ENCODE results near the gene SORBS2. TPM values are rescaled to one million over a fixed set of nuclear protein-coding genes. Genes with fewer than 3 reads are reported as not detected.

SORBS2 gene
- total and polyA plus RNA-seq, 4 experiments from 2014 or later = not detected

GRCh38 chr4:185839194-185839712 lies 27.3 kb upstream of the SORBS2 start:
- CTCF ChIA-PET (ENCODE audit: partially characterized antibody) = no interaction called here
- POLR2A ChIA-PET (ENCODE audit: partially characterized antibody) = no interaction called here
- peaks cover 3% of the 10 kb centered on the region in 2 donors for H3K27me3 Mint-ChIP-seq

GRCh38 chr4:185838514-185839193 lies 26.7 kb upstream of the SORBS2 start:
- no peak for DNase-seq
- ChIA-PET POLR2A (ENCODE audit: partially characterized antibody) (no interaction called here), CTCF (ENCODE audit: partially characterized antibody) (no interaction called here)
- intact Hi-C loops (cut with micrococcal nuclease) = no loop called here
- H3K27me3 Mint-ChIP-seq = peaks cover 3% of the 10 kb centered on the region in 2 donors
- no peaks in the 10 kb centered on the region for H3K36me3 ChIP-seq (ENCODE audit: insufficient read depth, low read length)
- no peak overlapping the region for H3K4me3 ChIP-seq (ENCODE audit: low read length in 2 of 2)
- H3K4me3 Mint-ChIP-seq = no peak overlapping the region
- peaks cover 0 to 4% (median 0%) of the 10 kb centered on the region in 8 donors for H3K9me3 Mint-ChIP-seq
- H3K27ac ChIP-seq (ENCODE audit: low read depth, low read length) = no peak overlapping the region
- H3K4me1 ChIP-seq (ENCODE audit: insufficient read depth, low read length) = no peaks in the 10 kb centered on the region
- no peaks in the 10 kb centered on the region for H3K36me3 Mint-ChIP-seq
- H3K9me3 ChIP-seq (ENCODE audit: control insufficient read depth in 1 of 2, low read length in 2 of 2) = no peaks in the 10 kb centered on the region
- no peaks in the 10 kb centered on the region for H3K27me3 ChIP-seq (ENCODE audit: insufficient read depth, low read length)
- H3K27ac Mint-ChIP-seq = no peak overlapping the region
- H3K4me1 Mint-ChIP-seq = no peaks in the 10 kb centered on the region

More at GRCh38 chr4:185839194-185839712, 27.3 kb upstream of the SORBS2 start:
- no peaks in the 10 kb centered on the region for H3K36me3 Mint-ChIP-seq
- peaks cover 0 to 6% (median 4%) of the 10 kb centered on the region in 8 donors for H3K9me3 Mint-ChIP-seq
- H3K4me3 Mint-ChIP-seq = no peak overlapping the region
- no peaks in the 10 kb centered on the region for H3K36me3 ChIP-seq (ENCODE audit: insufficient read depth, low read length)
- H3K4me1 ChIP-seq (ENCODE audit: insufficient read depth, low read length) = no peaks in the 10 kb centered on the region
- H3K27me3 ChIP-seq (ENCODE audit: insufficient read depth, low read length) = no peaks in the 10 kb centered on the region
- H3K9me3 ChIP-seq (ENCODE audit: control insufficient read depth in 1 of 2, low read length in 2 of 2) = no peaks in the 10 kb centered on the region
- H3K4me1 Mint-ChIP-seq = no peaks in the 10 kb centered on the region
- H3K27ac ChIP-seq (ENCODE audit: low read depth, low read length) = no peak overlapping the region
- H3K27ac Mint-ChIP-seq = no peak overlapping the region
- DNase-seq = no peak
- intact Hi-C loops (cut with micrococcal nuclease) = no loop called here
- H3K4me3 ChIP-seq (ENCODE audit: low read length in 2 of 2) = no peak overlapping the region

- H3K9me3 ChIP-seq (ENCODE audit: control insufficient read depth in 1 of 2, low read length in 2 of 2) = no peaks in the 10 kb centered on the region
- H3K36me3 ChIP-seq (ENCODE audit: insufficient read depth, low read length) = no peaks in the 10 kb centered on the region
- Mint-ChIP-seq H3K4me3 (no peak overlapping the region), H3K9me3 (peaks cover 0 to 4% (median 0%) of the 10 kb centered on the region in 8 donors), H3K4me1 (no peaks in the 10 kb centered on the region), H3K27me3 (peaks cover 3% of the 10 kb centered on the region in 2 donors), H3K36me3 (no peaks in the 10 kb centered on the region), H3K27ac (no peak overlapping the region)
- ChIA-PET POLR2A (ENCODE audit: partially characterized antibody) (no interaction called here), CTCF (ENCODE audit: partially characterized antibody) (no interaction called here)
- no peak overlapping the region for H3K27ac ChIP-seq (ENCODE audit: low read depth, low read length)
- intact Hi-C loops (cut with micrococcal nuclease) = no loop called here
- no peaks in the 10 kb centered on the region for H3K27me3 ChIP-seq (ENCODE audit: insufficient read depth, low read length)
- H3K4me1 ChIP-seq (ENCODE audit: insufficient read depth, low read length) = no peaks in the 10 kb centered on the region
- no peak for DNase-seq
- no peak overlapping the region for H3K4me3 ChIP-seq (ENCODE audit: low read length in 2 of 2)
These were observed 26.1 kb upstream of the SORBS2 start for GRCh38 chr4:185838104-185838452.

GRCh38 chr4:185837415-185838103 lies 25.6 kb upstream of the SORBS2 start:
- no peaks in the 10 kb centered on the region for H3K4me1 Mint-ChIP-seq
- no peak overlapping the region for H3K27ac Mint-ChIP-seq
- H3K4me1 ChIP-seq (ENCODE audit: insufficient read depth, low read length) = no peaks in the 10 kb centered on the region
- H3K36me3 Mint-ChIP-seq = no peaks in the 10 kb centered on the region
- DNase-seq = no peak
- no peak overlapping the region for H3K27ac ChIP-seq (ENCODE audit: low read depth, low read length)
- CTCF ChIA-PET (ENCODE audit: partially characterized antibody) = no interaction called here
- no peak overlapping the region for H3K4me3 Mint-ChIP-seq
- H3K4me3 ChIP-seq (ENCODE audit: low read length in 2 of 2) = no peak overlapping the region
- intact Hi-C loops (cut with micrococcal nuclease) = no loop called here
- H3K9me3 ChIP-seq (ENCODE audit: control insufficient read depth in 1 of 2, low read length in 2 of 2) = no peaks in the 10 kb centered on the region
- no peaks in the 10 kb centered on the region for H3K27me3 ChIP-seq (ENCODE audit: insufficient read depth, low read length)
- H3K27me3 Mint-ChIP-seq = peaks cover 3 to 4% of the 10 kb centered on the region in 2 donors
- H3K9me3 Mint-ChIP-seq = peaks cover 0 to 4% (median 0%) of the 10 kb centered on the region in 8 donors
- POLR2A ChIA-PET (ENCODE audit: partially characterized antibody) = interaction anchor here (0.6 kb wide), 1 partner anchor 497 kb away, joined by 4 read pairs; no protein-coding TSS in a partner anchor
- no peaks in the 10 kb centered on the region for H3K36me3 ChIP-seq (ENCODE audit: insufficient read depth, low read length)

- ChIA-PET CTCF (ENCODE audit: partially characterized antibody) (no interaction called here), POLR2A (ENCODE audit: partially characterized antibody) (no interaction called here)
- Mint-ChIP-seq H3K4me1 (no peaks in the 10 kb centered on the region), H3K27me3 (peaks cover 3 to 4% of the 10 kb centered on the region in 2 donors), H3K36me3 (no peaks in the 10 kb centered on the region), H3K9me3 (peaks cover 0 to 2% (median 0%) of the 10 kb centered on the region in 8 donors), H3K4me3 (no peak overlapping the region), H3K27ac (no peak overlapping the region)
- H3K9me3 ChIP-seq (ENCODE audit: control insufficient read depth in 1 of 2, low read length in 2 of 2) = no peaks in the 10 kb centered on the region
- H3K27me3 ChIP-seq (ENCODE audit: insufficient read depth, low read length) = no peaks in the 10 kb centered on the region
- no peak overlapping the region for H3K4me3 ChIP-seq (ENCODE audit: low read length in 2 of 2)
- no peak overlapping the region for H3K27ac ChIP-seq (ENCODE audit: low read depth, low read length)
- intact Hi-C loops (cut with micrococcal nuclease) = no loop called here
- H3K4me1 ChIP-seq (ENCODE audit: insufficient read depth, low read length) = no peaks in the 10 kb centered on the region
- H3K36me3 ChIP-seq (ENCODE audit: insufficient read depth, low read length) = no peaks in the 10 kb centered on the region
- DNase-seq = no peak
These were observed 24.5 kb upstream of the SORBS2 start for GRCh38 chr4:185836241-185837084.

GRCh38 chr4:185835814-185836213 lies 23.8 kb upstream of the SORBS2 start:
- H3K4me1 Mint-ChIP-seq = no peaks in the 10 kb centered on the region
- H3K27ac Mint-ChIP-seq = no peak overlapping the region
- H3K4me1 ChIP-seq (ENCODE audit: insufficient read depth, low read length) = no peaks in the 10 kb centered on the region
- H3K4me3 Mint-ChIP-seq = no peak overlapping the region
- no peaks in the 10 kb centered on the region for H3K36me3 Mint-ChIP-seq
- ChIA-PET CTCF (ENCODE audit: partially characterized antibody) (interaction anchor here (0.7 kb wide), 1 partner anchor 1711 kb away, joined by 5 read pairs; no protein-coding TSS in a partner anchor), POLR2A (ENCODE audit: partially characterized antibody) (no interaction called here)
- H3K4me3 ChIP-seq (ENCODE audit: low read length in 2 of 2) = no peak overlapping the region
- no peak overlapping the region for H3K27ac ChIP-seq (ENCODE audit: low read depth, low read length)
- H3K9me3 ChIP-seq (ENCODE audit: control insufficient read depth in 1 of 2, low read length in 2 of 2) = no peaks in the 10 kb centered on the region
- intact Hi-C loops (cut with micrococcal nuclease) = no loop called here
- no peak for DNase-seq
- H3K9me3 Mint-ChIP-seq = peaks cover 0 to 2% (median 0%) of the 10 kb centered on the region in 8 donors
- no peaks in the 10 kb centered on the region for H3K36me3 ChIP-seq (ENCODE audit: insufficient read depth, low read length)
- no peaks in the 10 kb centered on the region for H3K27me3 ChIP-seq (ENCODE audit: insufficient read depth, low read length)
- H3K27me3 Mint-ChIP-seq = peaks cover 3 to 4% of the 10 kb centered on the region in 2 donors

- H3K4me3 Mint-ChIP-seq = no peak overlapping the region
- H3K27me3 Mint-ChIP-seq = peaks cover 3 to 4% of the 10 kb centered on the region in 2 donors
- Histone ChIP-seq H3K27ac (ENCODE audit: low read depth, low read length) (no peak overlapping the region), H3K36me3 (ENCODE audit: insufficient read depth, low read length) (no peaks in the 10 kb centered on the region), H3K9me3 (ENCODE audit: control insufficient read depth in 1 of 2, low read length in 2 of 2) (no peaks in the 10 kb centered on the region), H3K4me1 (ENCODE audit: insufficient read depth, low read length) (no peaks in the 10 kb centered on the region), H3K4me3 (ENCODE audit: low read length in 2 of 2) (no peak overlapping the region), H3K27me3 (ENCODE audit: insufficient read depth, low read length) (no peaks in the 10 kb centered on the region)
- H3K36me3 Mint-ChIP-seq = no peaks in the 10 kb centered on the region
- intact Hi-C loops (cut with micrococcal nuclease) = no loop called here
- no peak overlapping the region for H3K27ac Mint-ChIP-seq
- ChIA-PET POLR2A (ENCODE audit: partially characterized antibody) (no interaction called here), CTCF (ENCODE audit: partially characterized antibody) (interaction anchor here (0.7 kb wide), 1 partner anchor 1711 kb away, joined by 5 read pairs; no protein-coding TSS in a partner anchor)
- peaks cover 0 to 2% (median 0%) of the 10 kb centered on the region in 8 donors for H3K9me3 Mint-ChIP-seq
- DNase-seq = no peak
- H3K4me1 Mint-ChIP-seq = no peaks in the 10 kb centered on the region
These were observed 23.3 kb upstream of the SORBS2 start for GRCh38 chr4:185835336-185835735.

All from CD4-positive, alpha-beta memory T cell (primary cell).